GM21529 (cell line): ENCODE data around the gene NAPA.

Source experiments
- ATAC-seq: cut with Tn5 transposase; IDR thresholded peaks from one replicate; pipeline ENCODE4 v1.9.1; 2021; ENCODE audit not compliant: unreplicated experiment

NAPA gene

DNA sequence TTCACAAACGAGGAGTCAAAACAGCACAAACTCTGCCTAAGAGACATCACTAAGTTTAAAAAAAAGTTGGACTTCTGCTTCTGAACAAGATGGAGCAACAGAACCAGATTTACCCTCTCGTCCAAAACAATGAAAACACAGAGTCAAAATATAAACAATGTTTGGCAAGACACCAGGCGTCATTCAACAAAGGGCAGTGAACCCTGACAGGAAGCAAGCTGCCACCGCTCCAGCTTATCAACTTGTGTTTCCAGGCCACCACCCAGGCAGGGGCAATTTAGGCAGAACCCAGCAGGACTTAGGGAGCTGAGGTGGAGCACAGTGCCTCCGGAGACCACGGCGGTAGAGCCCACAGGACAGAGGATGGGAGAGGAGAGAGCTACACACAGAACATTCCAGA, 8.6 kb upstream of the NAPA start:
- ATAC-seq, result no peak

GRCh38 chr19:47521473-47522180, 6.8 kb upstream of the NAPA start:
- no peak for ATAC-seq

DNA sequence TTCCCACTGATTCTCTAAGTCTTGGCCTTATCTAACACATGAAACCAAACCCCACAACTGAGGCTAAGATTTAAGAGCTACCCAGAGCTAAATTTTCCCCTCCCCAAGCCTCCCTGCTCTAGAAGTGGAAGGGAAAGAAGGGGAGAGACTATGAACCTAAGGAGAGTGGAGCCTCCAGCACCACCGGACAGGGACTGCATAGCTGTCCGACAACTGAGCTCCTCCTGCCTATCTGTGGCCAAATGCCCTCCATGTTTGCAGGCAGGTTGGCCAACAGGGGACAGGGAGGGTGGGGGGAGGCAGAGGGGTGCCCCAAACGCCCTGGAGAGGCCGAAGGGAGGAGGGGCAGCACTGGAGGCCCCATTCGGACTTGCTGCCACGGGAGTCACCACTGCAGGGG, 6.0 kb upstream of the NAPA start:
- no peak for ATAC-seq

GRCh38 chr19:47520343-47520806, 5.5 kb upstream of the NAPA start:
- ATAC-seq, result no peak

DNA sequence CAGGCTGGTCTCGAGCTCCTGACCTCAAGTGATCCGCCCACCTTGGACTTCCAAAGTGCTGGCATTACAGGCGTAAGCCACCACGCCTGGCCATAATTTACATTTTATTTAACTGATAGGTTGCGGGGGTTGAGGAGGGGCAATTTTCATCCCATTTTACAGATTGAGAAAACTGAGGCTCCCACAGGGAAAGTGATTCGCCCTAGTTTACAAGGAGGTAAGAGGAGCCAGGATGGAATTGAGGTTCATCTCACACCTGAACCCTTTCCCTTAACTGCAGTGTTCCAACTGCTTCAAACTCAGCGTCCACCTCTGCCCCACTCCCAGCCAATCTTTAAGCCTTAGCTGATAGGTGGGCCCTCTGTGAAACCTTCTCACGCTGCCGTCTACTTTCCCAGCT, 4.0 kb upstream of the NAPA start:
- no peak for ATAC-seq

DNA sequence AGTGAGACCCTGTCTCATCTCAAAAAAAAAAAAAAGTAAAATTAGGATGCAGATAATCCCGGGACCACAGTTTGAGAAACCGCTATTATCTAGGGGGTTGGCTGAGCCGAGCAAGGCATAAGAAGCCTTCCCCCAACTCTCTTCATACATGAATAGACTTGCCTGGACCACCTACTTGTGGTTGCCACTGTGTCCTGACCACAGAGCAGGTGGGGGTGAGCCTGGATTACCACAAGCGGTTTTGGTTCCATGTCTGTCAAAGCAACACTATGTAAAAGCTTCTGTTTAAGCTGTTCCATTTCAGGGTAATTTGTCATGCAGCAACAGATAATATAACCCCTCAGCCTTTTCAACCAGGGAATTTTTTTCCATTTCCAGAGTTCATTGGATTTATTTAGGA, 3.3 kb upstream of the NAPA start:
- no peak for ATAC-seq

DNA sequence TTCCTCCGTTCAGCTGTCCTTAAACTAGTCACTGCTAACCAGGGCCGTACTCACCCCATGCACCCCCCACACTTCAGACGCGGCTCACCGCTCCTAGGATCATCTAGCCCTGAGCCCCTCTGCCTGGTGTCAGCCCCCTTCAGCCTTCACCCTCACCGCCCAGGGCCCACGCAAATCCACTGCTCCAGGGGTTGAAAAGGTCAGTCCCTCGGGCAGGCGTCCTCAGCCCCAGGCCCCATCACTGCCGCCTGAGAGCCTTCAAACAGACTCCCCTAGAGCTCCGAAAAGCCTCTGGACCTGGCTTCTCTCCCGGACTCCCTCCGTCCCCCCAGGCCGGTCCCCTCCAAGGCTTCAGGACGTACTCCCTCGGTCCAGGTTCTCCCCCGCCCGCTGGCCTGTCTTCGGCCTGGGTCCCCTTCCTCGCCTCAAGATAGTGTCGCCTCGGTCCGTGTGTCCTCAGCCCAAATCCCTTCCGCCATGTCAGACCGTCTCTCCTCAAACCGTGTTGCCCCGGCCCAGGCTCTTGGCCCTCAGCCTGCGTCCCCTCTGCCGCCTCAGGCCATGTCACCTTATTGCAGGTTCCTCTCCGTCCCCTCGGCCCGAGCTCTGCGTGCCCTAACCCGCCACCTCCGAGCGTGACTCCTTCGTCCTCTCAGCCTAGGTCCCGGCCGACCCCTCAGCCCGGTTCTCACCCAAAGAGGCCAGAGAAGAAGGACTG, 553 bp downstream of the NAPA start:
- no peak for ATAC-seq

GRCh38 chr19:47512948-47513319, 1.9 kb downstream of the NAPA start:
- ATAC-seq, result no peak

GRCh38 chr19:47512183-47512947, 2.5 kb downstream of the NAPA start:
- no peak for ATAC-seq

GRCh38 chr19:47511681-47512080, 3.2 kb downstream of the NAPA start:
- no peak for ATAC-seq

- no peak for ATAC-seq
These were observed 3.7 kb downstream of the NAPA start for GRCh38 chr19:47511128-47511517.

GRCh38 chr19:47510516-47511127, 4.2 kb downstream of the NAPA start:
- no peak for ATAC-seq

DNA sequence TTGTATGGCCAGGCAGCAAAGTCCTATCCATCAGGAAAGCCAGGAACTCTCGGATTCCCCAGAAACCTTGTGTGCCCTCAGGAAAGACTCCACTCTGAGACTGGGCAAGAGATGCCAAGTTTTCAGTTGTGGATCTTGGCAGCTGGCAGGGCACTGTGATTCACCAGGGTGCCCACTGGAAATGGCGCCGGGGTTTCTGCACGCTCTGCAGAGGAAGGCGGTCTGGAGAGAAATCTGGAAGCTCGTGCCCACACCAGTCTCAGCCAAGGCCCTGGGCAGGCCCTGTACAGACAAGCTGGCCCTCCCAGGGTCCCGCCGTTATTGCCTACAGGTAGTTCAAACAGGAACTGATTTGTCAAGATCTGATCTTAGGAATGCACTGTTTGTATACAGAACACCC, 4.9 kb downstream of the NAPA start:
- no peak for ATAC-seq

DNA sequence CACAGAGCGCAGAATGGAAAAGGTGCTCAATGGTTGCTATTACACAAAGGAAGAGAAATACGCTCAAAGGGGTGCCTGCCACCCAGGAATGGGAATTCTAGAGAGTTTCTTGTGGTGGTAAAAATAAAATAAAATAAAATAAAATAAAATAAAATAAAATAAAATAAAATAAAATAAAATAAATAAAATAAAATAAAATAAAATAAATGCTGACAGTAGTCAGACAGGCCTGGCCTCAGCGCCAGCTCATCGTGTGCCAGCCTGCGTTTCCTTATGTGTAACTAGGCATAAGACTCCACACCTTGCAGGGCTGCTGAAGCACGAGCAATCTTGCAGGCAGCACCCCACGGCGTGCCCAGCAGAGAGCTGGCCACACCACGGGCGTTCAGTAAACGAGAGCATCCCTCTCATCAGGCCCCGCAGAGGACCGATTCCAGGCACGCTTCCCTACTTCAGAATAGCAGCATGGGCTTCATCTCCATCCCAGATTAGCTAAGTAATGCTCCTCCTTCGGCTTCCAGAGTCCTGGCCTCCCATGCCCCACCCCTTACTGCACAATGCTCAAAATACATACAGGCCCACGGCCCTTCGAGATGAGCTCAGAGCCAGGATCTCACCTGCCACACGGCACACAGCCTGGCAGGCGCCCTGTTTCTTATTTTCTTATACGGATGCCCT, 5.6 kb downstream of the NAPA start:
- ATAC-seq, result no peak

DNA sequence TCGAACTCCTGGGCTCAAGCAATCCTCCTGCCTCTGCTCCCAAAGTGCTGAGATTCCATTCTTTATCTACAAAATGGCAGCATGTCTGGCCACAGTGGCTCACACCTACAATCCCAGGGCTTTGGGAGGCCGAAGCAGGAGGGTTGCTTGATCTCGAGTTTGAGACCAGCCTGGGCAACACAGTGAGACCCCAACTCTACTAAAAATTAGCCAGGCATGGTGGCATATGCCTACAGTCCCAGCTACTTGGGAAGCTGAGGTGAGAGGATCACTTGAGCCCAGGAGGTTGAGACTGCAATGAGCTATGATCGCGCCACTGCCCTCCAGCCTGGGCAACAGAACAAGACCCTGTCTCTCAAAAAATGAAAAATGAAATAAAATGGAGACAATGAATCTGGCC, 6.1 kb downstream of the NAPA start:
- no peak for ATAC-seq

GRCh38 chr19:47507924-47508553, 6.8 kb downstream of the NAPA start:
- no peak for ATAC-seq

DNA sequence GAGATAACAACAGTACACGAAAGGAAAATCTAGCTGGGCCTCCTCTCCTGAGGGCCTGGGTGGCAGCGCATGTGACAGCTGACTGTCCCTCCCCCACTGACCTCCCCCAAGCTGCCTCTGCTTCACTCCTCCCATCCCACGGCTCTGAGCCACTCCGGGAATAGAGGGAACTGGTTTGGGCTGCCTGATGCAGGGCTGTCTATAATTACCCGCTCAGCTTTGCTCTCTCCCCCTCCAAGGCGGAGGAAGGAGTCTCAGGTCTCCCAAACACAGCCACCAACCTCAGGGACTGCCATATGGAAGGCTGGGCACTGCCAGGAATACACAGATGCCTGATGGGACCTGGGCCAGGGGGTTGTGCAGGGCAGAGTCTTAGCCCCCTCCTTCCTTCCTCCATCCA, 7.9 kb downstream of the NAPA start:
- ATAC-seq, result no peak

GRCh38 chr19:47506459-47506858, 8.4 kb downstream of the NAPA start:
- no peak for ATAC-seq

- ATAC-seq, result no peak
These were observed 9.4 kb downstream of the NAPA start for GRCh38 chr19:47505506-47505905.

DNA sequence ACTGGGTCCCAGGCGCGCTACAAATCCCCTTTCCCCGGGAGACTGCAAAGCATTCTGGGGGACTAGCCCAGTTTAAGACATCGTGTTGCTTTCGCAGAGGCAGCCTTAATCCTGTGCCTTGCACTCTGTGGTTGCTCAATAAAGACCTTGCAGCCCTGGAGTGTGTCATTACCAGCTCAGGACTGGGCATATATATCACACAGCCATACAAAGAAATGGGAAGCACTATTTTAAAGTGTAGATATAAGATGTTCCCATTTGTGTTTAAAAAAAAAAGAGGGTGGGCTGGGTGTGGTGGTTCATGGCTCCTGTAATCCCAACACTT, 11.1 kb downstream of the NAPA start:
- ATAC-seq, result no peak
